HepG2 (cell line): ENCODE results near the gene TECRL.

ENCODE experiments used
- CHD2 ChIP-seq: IDR thresholded peaks from 2 replicates; pipeline ENCODE4 v1.6.1; 2011; ENCODE audit warnings: low read depth, low read length, improper control_type of control experiment
- ZBTB7A ChIP-seq: sonication (generic); formaldehyde crosslinking; IDR thresholded peaks from 2 replicates; pipeline ENCODE4 v1.8.0; 2022; ENCODE audit warnings: mild to moderate bottlenecking, missing genetic modification reagents
- ZNF431 ChIP-seq: sonication (generic); formaldehyde crosslinking; IDR thresholded peaks from 2 replicates; pipeline ENCODE4 v1.9.0; 2022; ENCODE audit warnings: missing genetic modification reagents, low read depth, mild to moderate bottlenecking, borderline replicate concordance
- TF ChIP-seq, protein P1 (sequence below): sonication (generic); formaldehyde crosslinking; IDR thresholded peaks from 2 replicates; pipeline ENCODE4 v1.5.0; 2020; ENCODE audit warnings: mild to moderate bottlenecking, missing genetic modification reagents, moderate library complexity

DNA sequence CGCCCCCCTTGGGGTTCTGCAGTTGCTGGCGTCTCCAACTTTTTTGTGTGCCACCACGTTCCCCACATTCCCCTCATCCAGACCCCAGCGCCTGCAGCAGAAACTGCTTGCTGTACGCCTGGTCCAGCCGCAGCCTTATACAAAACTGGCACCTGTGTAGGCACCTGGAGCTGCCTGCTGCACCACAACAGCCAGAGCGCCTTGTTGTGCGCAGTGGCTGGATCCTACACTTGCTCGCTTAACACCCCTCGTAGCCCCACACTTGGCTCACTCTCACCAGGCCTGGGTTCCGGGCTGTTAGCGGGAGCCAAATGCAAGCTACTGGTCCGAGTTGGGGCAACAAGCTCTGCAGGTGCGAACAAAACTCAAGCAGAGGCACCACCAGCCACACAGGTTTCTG is 136.8 kb downstream of the TECRL start:
- TF ChIP-seq ZBTB7A (CRISPR knock-in tag) (no peak), ZNF431 (CRISPR knock-in tag) (no peak), CHD2 (no peak)
- TF ChIP-seq, protein P1, sequence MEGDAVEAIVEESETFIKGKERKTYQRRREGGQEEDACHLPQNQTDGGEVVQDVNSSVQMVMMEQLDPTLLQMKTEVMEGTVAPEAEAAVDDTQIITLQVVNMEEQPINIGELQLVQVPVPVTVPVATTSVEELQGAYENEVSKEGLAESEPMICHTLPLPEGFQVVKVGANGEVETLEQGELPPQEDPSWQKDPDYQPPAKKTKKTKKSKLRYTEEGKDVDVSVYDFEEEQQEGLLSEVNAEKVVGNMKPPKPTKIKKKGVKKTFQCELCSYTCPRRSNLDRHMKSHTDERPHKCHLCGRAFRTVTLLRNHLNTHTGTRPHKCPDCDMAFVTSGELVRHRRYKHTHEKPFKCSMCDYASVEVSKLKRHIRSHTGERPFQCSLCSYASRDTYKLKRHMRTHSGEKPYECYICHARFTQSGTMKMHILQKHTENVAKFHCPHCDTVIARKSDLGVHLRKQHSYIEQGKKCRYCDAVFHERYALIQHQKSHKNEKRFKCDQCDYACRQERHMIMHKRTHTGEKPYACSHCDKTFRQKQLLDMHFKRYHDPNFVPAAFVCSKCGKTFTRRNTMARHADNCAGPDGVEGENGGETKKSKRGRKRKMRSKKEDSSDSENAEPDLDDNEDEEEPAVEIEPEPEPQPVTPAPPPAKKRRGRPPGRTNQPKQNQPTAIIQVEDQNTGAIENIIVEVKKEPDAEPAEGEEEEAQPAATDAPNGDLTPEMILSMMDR: no peak
